ENCODE data around the gene EXD2.
"Not testable (repeated sequence)": the region's sequence is repeated elsewhere in the genome, so short reads cannot be mapped to it uniquely, and the experiment has no call there.

EXD2 gene

DNA sequence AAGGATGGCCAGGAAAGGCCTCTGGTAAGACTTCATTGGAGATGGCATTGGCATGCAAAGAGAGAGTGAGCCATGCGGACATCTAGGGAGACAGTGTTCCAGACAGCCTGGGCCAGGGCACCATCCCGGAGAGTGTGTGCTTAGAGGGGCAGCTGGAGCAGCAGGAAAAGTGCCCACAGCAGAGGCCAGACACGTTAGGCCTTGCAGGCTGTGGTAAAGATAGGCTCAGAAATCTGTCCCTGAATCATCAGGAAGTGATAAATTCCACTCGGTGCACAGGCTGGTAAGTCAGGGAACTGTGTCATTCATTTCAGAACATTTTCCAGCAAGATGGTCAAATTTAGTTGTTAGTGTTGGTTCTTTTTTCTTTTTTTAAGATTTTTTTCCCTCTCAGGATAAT is 77.5 kb downstream of the EXD2 start:
- FAIRE-seq (no peak), DNase-seq (ENCODE audit: insufficient read length, low spot score) (no peak)
- TF ChIP-seq TAF1 (IDR thresholded peaks at IDR 0.05; ENCODE audit: low read depth, low read length) = no peak
- no peak for TF ChIP-seq POLR2AphosphoS5 (IDR thresholded peaks at IDR 0.05; ENCODE audit: low read depth, low read length)
- TF ChIP-seq SPI1 (IDR thresholded peaks at IDR 0.05; ENCODE audit: low read depth, low read length) = no peak
- no peak for TF ChIP-seq POU2F2 (IDR thresholded peaks at IDR 0.05; ENCODE audit: low read depth, low read length)
- TF ChIP-seq PAX5 (IDR thresholded peaks at IDR 0.05; ENCODE audit: insufficient read depth, low read length, severe bottlenecking) = no peak
- TF ChIP-seq POLR2A (IDR thresholded peaks at IDR 0.05; ENCODE audit: low read depth, low read length) = no peak

DNA sequence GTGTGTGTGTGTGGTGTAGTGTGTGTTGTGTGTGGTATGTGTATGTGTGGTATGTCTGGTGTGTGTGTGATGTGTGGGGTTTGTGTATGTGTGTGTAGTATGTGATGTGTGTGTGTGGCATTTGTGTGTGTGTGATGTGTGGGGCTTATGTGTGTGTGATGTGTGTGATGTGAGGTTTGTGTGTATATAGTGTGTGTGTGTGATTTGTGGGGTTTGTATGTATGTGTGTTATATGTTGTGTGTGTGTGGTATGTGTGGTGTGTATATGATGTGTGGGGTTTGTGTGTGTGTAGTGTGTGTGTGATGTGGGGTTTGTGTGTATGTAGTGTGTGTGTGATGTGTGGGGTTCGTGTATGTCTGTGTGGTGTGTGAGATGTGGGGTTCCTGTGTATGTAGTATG is 78.1 kb downstream of the EXD2 start:
- FAIRE-seq (peak; percentile 74), DNase-seq (ENCODE audit: insufficient read length, low spot score) (no peak)
- TF ChIP-seq TAF1 (IDR thresholded peaks at IDR 0.05; ENCODE audit: low read depth, low read length) (no peak), POU2F2 (IDR thresholded peaks at IDR 0.05; ENCODE audit: low read depth, low read length) (no peak), SPI1 (IDR thresholded peaks at IDR 0.05; ENCODE audit: low read depth, low read length) (no peak), POLR2AphosphoS5 (IDR thresholded peaks at IDR 0.05; ENCODE audit: low read depth, low read length) (no peak), PAX5 (IDR thresholded peaks at IDR 0.05; ENCODE audit: insufficient read depth, low read length, severe bottlenecking) (no peak), POLR2A (IDR thresholded peaks at IDR 0.05; ENCODE audit: low read depth, low read length) (no peak)

DNA sequence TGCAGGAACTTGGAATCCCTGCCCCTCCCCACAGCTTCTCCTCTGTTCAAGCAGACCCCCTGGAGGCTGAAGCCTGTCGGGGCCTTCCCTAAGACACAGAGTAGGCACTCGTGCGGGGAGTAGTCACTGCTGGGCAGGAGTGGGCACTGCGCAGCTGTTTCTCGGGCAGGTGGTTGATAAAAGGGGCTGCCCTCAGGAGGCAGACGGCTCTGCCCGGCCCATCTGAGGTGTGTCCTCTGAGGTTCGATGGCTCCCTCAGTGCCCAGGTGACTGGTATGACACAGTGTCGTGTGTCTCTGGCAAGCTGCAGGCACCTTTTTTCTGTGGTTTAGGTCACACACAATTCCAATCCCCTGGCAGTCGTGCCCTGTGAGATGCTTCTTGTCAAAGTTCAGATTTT is 78.8 kb downstream of the EXD2 start:
- TF ChIP-seq PAX5 (IDR thresholded peaks at IDR 0.05; ENCODE audit: insufficient read depth, low read length, severe bottlenecking) (no peak), POLR2A (IDR thresholded peaks at IDR 0.05; ENCODE audit: low read depth, low read length) (no peak), TAF1 (IDR thresholded peaks at IDR 0.05; ENCODE audit: low read depth, low read length) (no peak), SPI1 (IDR thresholded peaks at IDR 0.05; ENCODE audit: low read depth, low read length) (no peak)
- DNase-seq (ENCODE audit: insufficient read length, low spot score) (no peak), FAIRE-seq (no peak)

DNA sequence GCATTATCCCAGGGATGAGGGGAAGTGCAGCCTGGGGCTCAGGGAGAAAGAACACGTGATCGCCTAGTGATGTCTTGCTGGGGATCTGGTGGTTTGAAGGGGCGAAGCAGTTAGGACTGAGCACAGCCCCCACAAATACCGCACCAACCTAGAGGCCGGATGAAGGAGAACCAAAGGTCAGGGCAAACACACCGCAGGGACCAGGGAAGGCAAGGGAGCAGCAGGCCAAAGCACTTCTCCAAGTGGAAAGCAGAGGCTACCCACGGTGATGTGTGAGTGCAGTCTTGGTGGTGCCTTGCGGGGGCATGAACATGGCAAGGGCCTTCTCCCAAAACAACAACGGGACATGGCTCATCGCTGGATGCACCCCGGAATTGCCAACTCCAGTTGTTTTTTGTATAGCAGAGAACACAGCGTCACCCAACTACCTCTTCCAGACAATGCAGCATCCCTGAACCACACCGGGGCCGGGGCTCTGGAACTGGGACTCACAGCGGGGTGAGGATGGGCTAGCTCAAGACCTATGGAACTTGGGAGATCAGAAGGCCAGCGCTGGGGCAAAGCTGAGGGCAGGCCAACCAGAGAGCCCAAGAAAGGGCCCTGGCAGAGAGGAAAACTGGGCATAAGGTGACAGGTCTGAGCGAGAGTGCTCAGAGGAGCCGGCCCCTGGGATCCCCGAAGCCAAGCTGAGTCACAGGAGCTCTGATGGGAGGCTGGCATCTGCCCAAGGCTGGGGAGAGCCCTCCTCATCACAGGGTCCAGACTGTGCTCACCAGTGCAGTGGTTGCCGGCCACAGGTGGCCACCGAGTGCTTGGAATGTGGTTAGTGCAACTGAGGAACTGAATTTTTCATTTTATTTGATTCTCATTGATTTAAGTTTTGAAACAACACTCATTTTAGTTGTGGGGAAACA is 79.8 kb downstream of the EXD2 start:
- TF ChIP-seq TAF1 (IDR thresholded peaks at IDR 0.05; ENCODE audit: low read depth, low read length) (no peak), POLR2A (IDR thresholded peaks at IDR 0.05; ENCODE audit: low read depth, low read length) (no peak), PAX5 (IDR thresholded peaks at IDR 0.05; ENCODE audit: insufficient read depth, low read length, severe bottlenecking) (no peak), POLR2AphosphoS5 (IDR thresholded peaks at IDR 0.05; ENCODE audit: low read depth, low read length) (no peak), SPI1 (IDR thresholded peaks at IDR 0.05; ENCODE audit: low read depth, low read length) (no peak), POU2F2 (IDR thresholded peaks at IDR 0.05; ENCODE audit: low read depth, low read length) (no peak)
- DNase-seq (ENCODE audit: insufficient read length, low spot score) (no peak), FAIRE-seq (no peak)

DNA sequence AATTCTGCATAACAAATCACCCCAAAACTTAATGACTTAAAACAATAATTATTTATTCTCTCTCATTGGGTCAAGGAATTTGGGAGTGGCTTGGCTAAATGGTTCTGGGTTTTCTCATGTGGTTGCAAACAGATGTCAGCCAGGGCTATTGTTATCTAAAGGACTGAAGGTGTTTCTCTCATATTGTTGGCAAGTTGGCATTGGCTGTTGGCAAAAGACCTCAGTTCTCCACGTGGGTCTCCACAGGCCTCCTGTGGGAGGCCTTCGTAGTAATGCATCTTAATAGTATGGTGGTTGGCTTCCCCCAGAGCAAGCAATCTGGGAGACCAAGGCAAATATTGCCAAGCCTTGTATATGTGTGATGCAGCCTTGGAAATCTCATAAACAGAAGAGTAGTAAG is 83.0 kb downstream of the EXD2 start:
- FAIRE-seq (no peak), DNase-seq (ENCODE audit: insufficient read length, low spot score) (no peak)
- no peak for TF ChIP-seq SPI1 (IDR thresholded peaks at IDR 0.05; ENCODE audit: low read depth, low read length)
- no peak for TF ChIP-seq TAF1 (IDR thresholded peaks at IDR 0.05; ENCODE audit: low read depth, low read length)
- TF ChIP-seq PAX5 (IDR thresholded peaks at IDR 0.05; ENCODE audit: insufficient read depth, low read length, severe bottlenecking) = no peak
- TF ChIP-seq POLR2A (IDR thresholded peaks at IDR 0.05; ENCODE audit: low read depth, low read length) = no peak
- TF ChIP-seq POLR2AphosphoS5 (IDR thresholded peaks at IDR 0.05; ENCODE audit: low read depth, low read length) = no peak
- no peak for TF ChIP-seq POU2F2 (IDR thresholded peaks at IDR 0.05; ENCODE audit: low read depth, low read length)

DNA sequence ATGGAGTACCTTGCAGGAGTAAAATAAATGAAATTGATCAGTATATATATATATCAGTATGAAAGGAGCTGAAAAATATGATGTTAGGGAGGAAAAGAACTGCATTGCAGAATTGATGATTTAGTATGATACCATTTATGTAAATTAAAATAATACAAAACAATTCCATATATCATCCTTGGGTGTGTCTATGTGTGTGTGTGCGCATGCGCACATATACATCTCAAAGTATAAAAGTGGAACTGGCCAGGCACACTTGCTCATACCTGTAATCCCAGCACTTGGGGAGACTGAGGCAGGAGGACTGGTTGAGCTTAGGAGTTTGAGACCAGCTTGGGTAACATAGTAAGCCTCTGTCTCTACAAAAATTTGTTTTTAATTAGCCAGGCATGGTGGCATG is 84.0 kb downstream of the EXD2 start:
- FAIRE-seq (no peak), DNase-seq (ENCODE audit: insufficient read length, low spot score) (no peak)
- no peak for TF ChIP-seq POLR2A (IDR thresholded peaks at IDR 0.05; ENCODE audit: low read depth, low read length)
- no peak for TF ChIP-seq PAX5 (IDR thresholded peaks at IDR 0.05; ENCODE audit: insufficient read depth, low read length, severe bottlenecking)
- TF ChIP-seq TAF1 (IDR thresholded peaks at IDR 0.05; ENCODE audit: low read depth, low read length) = no peak
- no peak for TF ChIP-seq POLR2AphosphoS5 (IDR thresholded peaks at IDR 0.05; ENCODE audit: low read depth, low read length)
- no peak for TF ChIP-seq SPI1 (IDR thresholded peaks at IDR 0.05; ENCODE audit: low read depth, low read length)
- no peak for TF ChIP-seq POU2F2 (IDR thresholded peaks at IDR 0.05; ENCODE audit: low read depth, low read length)

DNA sequence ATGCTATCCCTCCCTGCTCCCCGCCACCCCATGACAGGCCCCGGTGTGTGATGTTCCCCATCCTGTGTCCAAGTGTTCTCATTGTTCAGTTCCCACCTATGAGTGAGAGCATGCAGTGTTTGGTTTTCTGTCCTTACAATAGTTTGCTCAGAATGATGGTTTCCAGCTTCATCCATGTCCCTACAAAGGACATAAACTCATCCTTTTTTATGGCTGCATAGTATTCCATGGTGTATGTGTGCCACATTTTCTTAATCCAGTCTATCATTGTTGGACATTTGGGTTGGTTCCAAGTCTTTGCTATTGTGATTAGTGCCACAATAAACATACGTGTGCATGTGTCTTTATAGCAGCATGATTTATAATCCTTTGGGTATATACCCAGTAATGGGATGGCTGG is 86.1 kb downstream of the EXD2 start:
- not testable (repeated sequence) for DNase-seq (ENCODE audit: insufficient read length, low spot score); FAIRE-seq

DNA sequence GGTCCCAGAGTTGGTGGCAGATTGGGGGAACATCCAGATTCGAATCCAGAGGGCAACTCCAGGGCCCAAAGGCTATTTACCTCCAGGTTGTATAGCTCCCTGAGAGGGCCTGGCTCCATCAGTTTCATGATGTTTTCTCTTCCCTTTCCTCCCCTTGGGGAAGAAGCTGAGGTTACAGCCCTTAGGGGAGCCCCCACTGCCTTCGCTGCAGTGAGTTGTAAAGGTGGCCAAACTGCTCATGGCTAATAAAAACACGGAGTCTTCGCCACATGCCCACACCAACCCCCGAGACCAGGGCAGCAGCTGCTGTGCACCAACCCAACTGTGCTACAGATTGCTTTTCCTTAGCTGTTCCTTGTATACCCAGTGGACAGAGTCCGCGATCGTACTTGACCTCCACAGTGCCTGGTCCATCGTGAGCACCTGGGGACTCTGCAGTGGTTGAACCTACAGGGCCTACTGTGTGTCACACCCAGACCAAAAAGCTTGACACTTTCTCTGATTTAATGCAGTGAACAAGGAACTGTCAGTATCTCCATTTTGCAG is 89.5 kb downstream of the EXD2 start:
- FAIRE-seq = no peak
- TF ChIP-seq POLR2A (IDR thresholded peaks at IDR 0.05; ENCODE audit: low read depth, low read length) (no peak), TAF1 (IDR thresholded peaks at IDR 0.05; ENCODE audit: low read depth, low read length) (no peak), POU2F2 (IDR thresholded peaks at IDR 0.05; ENCODE audit: low read depth, low read length) (no peak), SPI1 (IDR thresholded peaks at IDR 0.05; ENCODE audit: low read depth, low read length) (no peak), POLR2AphosphoS5 (IDR thresholded peaks at IDR 0.05; ENCODE audit: low read depth, low read length) (no peak), PAX5 (IDR thresholded peaks at IDR 0.05; ENCODE audit: insufficient read depth, low read length, severe bottlenecking) (no peak)
- no peak for DNase-seq (ENCODE audit: insufficient read length, low spot score)

DNA sequence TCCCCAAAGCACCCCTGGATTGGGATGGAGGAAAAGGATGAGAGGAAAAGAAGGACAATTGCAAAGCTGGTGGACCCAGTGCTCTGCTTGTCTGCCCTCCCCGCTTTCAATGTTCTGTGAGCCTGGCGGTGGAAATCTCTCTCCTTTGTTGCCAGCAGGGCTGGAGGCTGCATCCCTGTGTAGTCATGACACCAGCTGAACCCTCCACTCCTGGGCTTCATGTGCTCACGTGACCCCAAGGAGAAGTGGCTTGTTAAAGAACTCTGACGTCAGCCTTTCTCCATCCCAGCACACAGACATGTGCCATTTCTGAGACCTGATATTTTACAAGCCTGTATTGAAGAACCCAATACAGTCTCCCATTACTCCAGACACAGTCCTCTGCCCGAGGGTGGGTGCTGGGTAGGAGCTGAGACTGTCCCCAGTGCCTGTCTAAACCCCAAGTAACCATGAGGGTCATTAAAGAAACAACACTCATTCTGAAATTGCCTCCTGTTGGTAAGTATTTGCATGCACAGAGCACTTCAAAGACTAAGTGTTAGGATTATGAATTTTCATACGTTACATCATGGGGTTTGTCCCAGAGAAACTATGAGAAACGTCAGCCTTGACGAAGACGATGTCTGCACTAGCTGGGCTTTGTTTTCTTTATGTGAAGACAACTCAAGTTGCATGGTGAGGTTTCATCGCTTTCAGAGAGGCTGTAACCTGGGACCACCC is 90.3 kb downstream of the EXD2 start:
- TF ChIP-seq TAF1 (IDR thresholded peaks at IDR 0.05; ENCODE audit: low read depth, low read length) = no peak
- TF ChIP-seq POU2F2 (IDR thresholded peaks at IDR 0.05; ENCODE audit: low read depth, low read length) = peak; percentile 90
- FAIRE-seq (no peak), DNase-seq (ENCODE audit: insufficient read length, low spot score) (no peak)
